GM12878 (cell line): ENCODE data around the gene TMEM72. TPM values are rescaled to one million over a fixed set of nuclear protein-coding genes. Genes with fewer than 3 reads are reported as not detected.
A peak's percentile ranks its signal among the peaks of the same experiment; 100 is the strongest.

Experiments
- FOXK2 ChIP-seq: fragments of 450-650 bp; IDR thresholded peaks from 2 replicates; pipeline ENCODE4 v1.6.1; 2017; ENCODE audit warnings: mild to moderate bottlenecking, moderate library complexity
- IKZF1 ChIP-seq: fragments of 450-650 bp; conservative IDR thresholded peaks from 2 replicates; pipeline ENCODE4 v1.6.1; 2017; ENCODE audit warnings: antibody characterized with exemption, mild to moderate bottlenecking
- MTA2 ChIP-seq: fragments of 450-650 bp; IDR thresholded peaks from 2 replicates; pipeline ENCODE4 v1.6.1; 2016; ENCODE audit warnings: low read depth, mild to moderate bottlenecking, moderate library complexity
- NR2C1 ChIP-seq: fragments of 450-650 bp; IDR thresholded peaks from 2 replicates; pipeline ENCODE4 v1.6.1; 2017; ENCODE audit warnings: antibody characterized with exemption, mild to moderate bottlenecking, moderate library complexity
- POU2F2 ChIP-seq: IDR thresholded peaks from 3 replicates; pipeline ENCODE4 v1.6.1; 2011; ENCODE audit warnings: low read depth, mild to moderate bottlenecking, low read length, borderline replicate concordance
- SMARCA5 ChIP-seq: fragments of 450-650 bp; IDR thresholded peaks from 2 replicates; pipeline ENCODE4 v1.6.1; 2017; ENCODE audit warnings: mild to moderate bottlenecking
- SREBF2 ChIP-seq: IDR thresholded peaks from 2 replicates; pipeline ENCODE4 v1.6.1; 2012; ENCODE audit warnings: mild to moderate bottlenecking, low read length
- SUPT20H ChIP-seq: IDR thresholded peaks from 2 replicates; pipeline ENCODE4 v1.6.1; 2011; ENCODE audit warnings: low read depth, mild to moderate bottlenecking, low read length, moderate library complexity, borderline replicate concordance; ENCODE audit not compliant: control insufficient read depth
- TBL1XR1 ChIP-seq: IDR thresholded peaks from 2 replicates; pipeline ENCODE4 v1.6.1; 2012; ENCODE audit warnings: low read depth, low read length, improper control_type of control experiment
- YY1 ChIP-seq: IDR thresholded peaks from 2 replicates; pipeline ENCODE4 v1.6.1; 2011; ENCODE audit warnings: low read depth, mild to moderate bottlenecking, low read length
- polyA plus RNA-seq, 11 experiments: library from polyadenylated mRNA; depleted of rRNA in 4 of 11; unstranded in 6 of 11; stranded (reverse) in 5 of 11; fragments of >200 nt; fragmentation: Nextera tagmentation in 4 of 11; fragmentation: Illumina TruSeq in 1 of 11; extraction: Ambion mirVana in 4 of 11; extraction: Trizol in 1 of 11; gene quantifications; 1 replicate in 1 of 11; 2 replicates in 10 of 11; pipeline versions ENCODE4 v1.2.1 to v1.2.3, GENCODE V29; 2011 to 2016; ENCODE audit warnings: inconsistent platforms in 2 of 11, missing spikeins in 2 of 11, low read depth in 1 of 11
- total RNA-seq, 4 experiments: library from RNA; depleted of rRNA in 3 of 4; stranded (reverse); fragments of >200 nt in 3 of 4; fragmentation: Illumina TruSeq in 1 of 4; extraction: Trizol in 1 of 4; gene quantifications; 2 replicates each; pipeline versions ENCODE4 v1.2.1 to v1.2.3, GENCODE V29; 2013 to 2021
- TF ChIP-seq, protein P1 (sequence below): IDR thresholded peaks from 2 replicates; pipeline ENCODE4 v1.6.1; 2011; ENCODE audit warnings: borderline replicate concordance, low read depth, mild to moderate bottlenecking, moderate library complexity, low read length; ENCODE audit not compliant: insufficient read depth, poor library complexity, severe bottlenecking
- TF ChIP-seq, protein P2 (sequence below): IDR thresholded peaks from 2 replicates; pipeline ENCODE4 v1.6.1; 2011; ENCODE audit warnings: borderline replicate concordance, low read depth, mild to moderate bottlenecking, moderate library complexity, mixed read lengths, low read length; ENCODE audit not compliant: insufficient read depth; ENCODE audit errors: extremely low read length
- TF ChIP-seq, protein P3 (sequence below): fragments of 450-650 bp; IDR thresholded peaks from 2 replicates; pipeline ENCODE4 v1.6.1; 2018; ENCODE audit warnings: borderline replicate concordance, mild to moderate bottlenecking; ENCODE audit not compliant: partially characterized antibody
- TF ChIP-seq, protein P4 (sequence below): IDR thresholded peaks from 2 replicates; pipeline ENCODE4 v1.6.1; 2012; ENCODE audit warnings: low read length, inconsistent platforms
- TF ChIP-seq, protein P5 (sequence below): fragments of 450-650 bp; formaldehyde crosslinking; IDR thresholded peaks from 2 replicates; pipeline ENCODE4 v1.4.0; 2022; ENCODE audit warnings: mild to moderate bottlenecking, moderate library complexity
- TF ChIP-seq, protein P6 (sequence below): fragments of 450-650 bp; IDR thresholded peaks from 2 replicates; pipeline ENCODE4 v1.6.1; 2017; ENCODE audit warnings: antibody characterized with exemption, mild to moderate bottlenecking, moderate library complexity

The TMEM72 gene
- total and polyA plus RNA-seq, 10 of the 15 experiments (the other 5 are each of a cell fraction or from before 2014, with no cell fraction given), result 0.12 TPM; not detected in 9

DNA sequence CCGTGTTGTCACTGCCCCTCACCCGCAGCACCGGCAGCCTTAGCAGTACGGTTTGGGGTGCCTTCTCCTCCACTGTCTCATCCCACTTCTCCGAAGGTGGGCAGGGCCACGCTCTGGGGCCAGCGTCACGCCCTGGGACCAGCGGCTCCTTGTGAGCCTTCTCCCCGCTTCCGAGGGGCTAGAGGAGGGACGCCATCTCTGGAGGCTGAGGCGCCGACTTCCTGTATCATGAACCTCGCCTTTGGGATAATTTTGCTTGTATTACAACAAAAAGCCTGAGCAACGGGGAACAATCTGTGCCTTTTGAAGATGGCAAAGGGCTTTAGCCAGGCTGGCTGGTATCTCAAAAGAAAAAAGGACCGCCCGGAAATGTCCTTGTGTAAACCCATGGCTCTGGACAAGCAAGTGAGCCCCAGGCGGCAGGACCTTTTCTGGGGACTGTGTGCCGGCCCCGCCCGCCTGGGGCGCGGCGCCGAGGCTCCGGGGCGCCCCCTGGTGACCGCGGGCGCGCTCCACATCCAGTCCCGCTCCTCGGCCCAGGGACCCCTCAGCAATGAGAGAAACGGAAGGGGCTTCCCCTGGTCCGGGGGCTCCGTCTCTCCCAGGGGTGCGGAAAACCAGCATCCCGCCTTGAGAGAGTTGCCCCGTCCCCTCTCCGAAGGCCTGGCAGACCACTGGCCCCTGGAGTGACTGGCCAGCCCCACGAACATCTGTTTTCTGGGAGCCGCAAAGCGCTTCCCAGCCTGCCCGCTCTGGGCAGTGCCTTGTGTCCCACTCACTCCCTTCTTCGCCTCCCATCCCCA is 63.7 kb downstream of the TMEM72 start (continued):
- TF ChIP-seq SUPT20H (no peak), MTA2 (no peak), POU2F2 (peak; percentile 10; the same call in 1 of the 3 replicates), FOXK2 (no peak), SMARCA5 (peak; percentile 88), TBL1XR1 (peak; percentile 59; the same call in 1 of the 2 replicates), IKZF1 (no peak; the same call in none of the 2 replicates), NR2C1 (no peak), YY1 (peak; percentile 75), SREBF2 (no peak)
- TF ChIP-seq, protein P1, sequence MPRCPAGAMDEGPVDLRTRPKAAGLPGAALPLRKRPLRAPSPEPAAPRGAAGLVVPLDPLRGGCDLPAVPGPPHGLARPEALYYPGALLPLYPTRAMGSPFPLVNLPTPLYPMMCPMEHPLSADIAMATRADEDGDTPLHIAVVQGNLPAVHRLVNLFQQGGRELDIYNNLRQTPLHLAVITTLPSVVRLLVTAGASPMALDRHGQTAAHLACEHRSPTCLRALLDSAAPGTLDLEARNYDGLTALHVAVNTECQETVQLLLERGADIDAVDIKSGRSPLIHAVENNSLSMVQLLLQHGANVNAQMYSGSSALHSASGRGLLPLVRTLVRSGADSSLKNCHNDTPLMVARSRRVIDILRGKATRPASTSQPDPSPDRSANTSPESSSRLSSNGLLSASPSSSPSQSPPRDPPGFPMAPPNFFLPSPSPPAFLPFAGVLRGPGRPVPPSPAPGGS, result no peak
- TF ChIP-seq, protein P2, sequence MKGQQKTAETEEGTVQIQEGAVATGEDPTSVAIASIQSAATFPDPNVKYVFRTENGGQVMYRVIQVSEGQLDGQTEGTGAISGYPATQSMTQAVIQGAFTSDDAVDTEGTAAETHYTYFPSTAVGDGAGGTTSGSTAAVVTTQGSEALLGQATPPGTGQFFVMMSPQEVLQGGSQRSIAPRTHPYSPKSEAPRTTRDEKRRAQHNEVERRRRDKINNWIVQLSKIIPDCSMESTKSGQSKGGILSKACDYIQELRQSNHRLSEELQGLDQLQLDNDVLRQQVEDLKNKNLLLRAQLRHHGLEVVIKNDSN, result no peak
- TF ChIP-seq, protein P3, sequence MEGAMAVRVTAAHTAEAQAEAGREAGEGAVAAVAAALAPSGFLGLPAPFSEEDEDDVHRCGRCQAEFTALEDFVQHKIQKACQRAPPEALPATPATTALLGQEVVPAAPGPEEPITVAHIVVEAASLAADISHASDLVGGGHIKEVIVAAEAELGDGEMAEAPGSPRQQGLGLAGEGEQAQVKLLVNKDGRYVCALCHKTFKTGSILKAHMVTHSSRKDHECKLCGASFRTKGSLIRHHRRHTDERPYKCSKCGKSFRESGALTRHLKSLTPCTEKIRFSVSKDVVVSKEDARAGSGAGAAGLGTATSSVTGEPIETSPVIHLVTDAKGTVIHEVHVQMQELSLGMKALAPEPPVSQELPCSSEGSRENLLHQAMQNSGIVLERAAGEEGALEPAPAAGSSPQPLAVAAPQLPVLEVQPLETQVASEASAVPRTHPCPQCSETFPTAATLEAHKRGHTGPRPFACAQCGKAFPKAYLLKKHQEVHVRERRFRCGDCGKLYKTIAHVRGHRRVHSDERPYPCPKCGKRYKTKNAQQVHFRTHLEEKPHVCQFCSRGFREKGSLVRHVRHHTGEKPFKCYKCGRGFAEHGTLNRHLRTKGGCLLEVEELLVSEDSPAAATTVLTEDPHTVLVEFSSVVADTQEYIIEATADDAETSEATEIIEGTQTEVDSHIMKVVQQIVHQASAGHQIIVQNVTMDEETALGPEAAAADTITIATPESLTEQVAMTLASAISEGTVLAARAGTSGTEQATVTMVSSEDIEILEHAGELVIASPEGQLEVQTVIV, result no peak
- TF ChIP-seq, protein P4, sequence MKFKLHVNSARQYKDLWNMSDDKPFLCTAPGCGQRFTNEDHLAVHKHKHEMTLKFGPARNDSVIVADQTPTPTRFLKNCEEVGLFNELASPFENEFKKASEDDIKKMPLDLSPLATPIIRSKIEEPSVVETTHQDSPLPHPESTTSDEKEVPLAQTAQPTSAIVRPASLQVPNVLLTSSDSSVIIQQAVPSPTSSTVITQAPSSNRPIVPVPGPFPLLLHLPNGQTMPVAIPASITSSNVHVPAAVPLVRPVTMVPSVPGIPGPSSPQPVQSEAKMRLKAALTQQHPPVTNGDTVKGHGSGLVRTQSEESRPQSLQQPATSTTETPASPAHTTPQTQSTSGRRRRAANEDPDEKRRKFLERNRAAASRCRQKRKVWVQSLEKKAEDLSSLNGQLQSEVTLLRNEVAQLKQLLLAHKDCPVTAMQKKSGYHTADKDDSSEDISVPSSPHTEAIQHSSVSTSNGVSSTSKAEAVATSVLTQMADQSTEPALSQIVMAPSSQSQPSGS, result no peak
- TF ChIP-seq, protein P5, sequence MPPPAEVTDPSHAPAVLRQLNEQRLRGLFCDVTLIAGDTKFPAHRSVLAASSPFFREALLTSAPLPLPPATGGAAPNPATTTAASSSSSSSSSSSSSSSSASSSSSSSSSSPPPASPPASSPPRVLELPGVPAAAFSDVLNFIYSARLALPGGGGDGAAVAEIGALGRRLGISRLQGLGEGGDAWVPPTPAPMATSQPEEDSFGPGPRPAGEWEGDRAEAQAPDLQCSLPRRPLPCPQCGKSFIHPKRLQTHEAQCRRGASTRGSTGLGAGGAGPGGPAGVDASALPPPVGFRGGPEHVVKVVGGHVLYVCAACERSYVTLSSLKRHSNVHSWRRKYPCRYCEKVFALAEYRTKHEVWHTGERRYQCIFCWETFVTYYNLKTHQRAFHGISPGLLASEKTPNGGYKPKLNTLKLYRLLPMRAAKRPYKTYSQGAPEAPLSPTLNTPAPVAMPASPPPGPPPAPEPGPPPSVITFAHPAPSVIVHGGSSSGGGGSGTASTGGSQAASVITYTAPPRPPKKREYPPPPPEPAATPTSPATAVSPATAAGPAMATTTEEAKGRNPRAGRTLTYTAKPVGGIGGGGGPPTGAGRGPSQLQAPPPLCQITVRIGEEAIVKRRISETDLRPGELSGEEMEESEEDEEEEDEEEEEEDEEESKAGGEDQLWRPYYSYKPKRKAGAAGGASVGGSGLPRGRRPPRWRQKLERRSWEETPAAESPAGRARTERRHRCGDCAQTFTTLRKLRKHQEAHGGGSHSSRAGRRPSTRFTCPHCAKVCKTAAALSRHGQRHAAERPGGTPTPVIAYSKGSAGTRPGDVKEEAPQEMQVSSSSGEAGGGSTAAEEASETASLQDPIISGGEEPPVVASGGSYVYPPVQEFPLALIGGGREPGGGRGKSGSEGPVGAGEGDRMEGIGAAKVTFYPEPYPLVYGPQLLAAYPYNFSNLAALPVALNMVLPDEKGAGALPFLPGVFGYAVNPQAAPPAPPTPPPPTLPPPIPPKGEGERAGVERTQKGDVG, result no peak
- TF ChIP-seq, protein P6, sequence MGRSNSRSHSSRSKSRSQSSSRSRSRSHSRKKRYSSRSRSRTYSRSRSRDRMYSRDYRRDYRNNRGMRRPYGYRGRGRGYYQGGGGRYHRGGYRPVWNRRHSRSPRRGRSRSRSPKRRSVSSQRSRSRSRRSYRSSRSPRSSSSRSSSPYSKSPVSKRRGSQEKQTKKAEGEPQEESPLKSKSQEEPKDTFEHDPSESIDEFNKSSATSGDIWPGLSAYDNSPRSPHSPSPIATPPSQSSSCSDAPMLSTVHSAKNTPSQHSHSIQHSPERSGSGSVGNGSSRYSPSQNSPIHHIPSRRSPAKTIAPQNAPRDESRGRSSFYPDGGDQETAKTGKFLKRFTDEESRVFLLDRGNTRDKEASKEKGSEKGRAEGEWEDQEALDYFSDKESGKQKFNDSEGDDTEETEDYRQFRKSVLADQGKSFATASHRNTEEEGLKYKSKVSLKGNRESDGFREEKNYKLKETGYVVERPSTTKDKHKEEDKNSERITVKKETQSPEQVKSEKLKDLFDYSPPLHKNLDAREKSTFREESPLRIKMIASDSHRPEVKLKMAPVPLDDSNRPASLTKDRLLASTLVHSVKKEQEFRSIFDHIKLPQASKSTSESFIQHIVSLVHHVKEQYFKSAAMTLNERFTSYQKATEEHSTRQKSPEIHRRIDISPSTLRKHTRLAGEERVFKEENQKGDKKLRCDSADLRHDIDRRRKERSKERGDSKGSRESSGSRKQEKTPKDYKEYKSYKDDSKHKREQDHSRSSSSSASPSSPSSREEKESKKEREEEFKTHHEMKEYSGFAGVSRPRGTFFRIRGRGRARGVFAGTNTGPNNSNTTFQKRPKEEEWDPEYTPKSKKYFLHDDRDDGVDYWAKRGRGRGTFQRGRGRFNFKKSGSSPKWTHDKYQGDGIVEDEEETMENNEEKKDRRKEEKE, result no peak
